Activated naive CD4-positive, alpha-beta T cell treated with Interleukin-2 at 50 U/mL for 16 hours (primary cell): ENCODE data around the gene ZNF414.
"Not testable (repeated sequence)": the region's sequence is repeated elsewhere in the genome, so short reads cannot be mapped to it uniquely, and the experiment has no call there.

ENCODE experiments used
- DNase-seq: peaks from one replicate; pipeline ENCODE4 v3.0.0-alpha.2; 2020

ZNF414 gene

GRCh38 chr19:8517551-8518442, 3.8 kb upstream of the ZNF414 start:
- DNase-seq: peak; percentile 48

GRCh38 chr19:8515317-8515716, 1.4 kb upstream of the ZNF414 start:
- DNase-seq: peak; percentile 57

DNA sequence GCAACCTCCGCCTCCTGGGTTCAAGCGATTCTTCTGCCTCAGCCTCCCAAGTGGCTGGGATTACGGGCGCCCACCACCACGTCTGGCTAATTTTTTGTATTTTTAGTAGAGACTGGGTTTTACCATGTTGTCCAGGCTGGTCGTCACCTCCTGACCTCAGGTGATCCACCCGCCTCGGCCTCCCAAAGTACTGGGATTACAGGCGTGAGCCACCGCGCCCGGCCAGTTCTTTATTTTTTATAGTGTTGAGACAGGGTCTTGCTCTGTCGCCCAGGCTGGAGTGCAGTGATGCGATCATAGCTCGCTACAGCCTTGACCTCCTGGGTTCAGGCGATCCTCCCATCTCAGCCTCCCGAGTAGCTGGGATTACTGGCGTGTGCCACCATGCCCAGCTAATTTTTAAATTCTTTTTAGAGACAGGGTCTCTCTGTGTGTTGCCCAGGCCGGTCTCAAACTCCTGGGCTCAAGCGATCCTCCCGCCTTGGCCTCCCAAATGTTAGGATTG, 590 bp upstream of the ZNF414 start:
- DNase-seq: not testable (repeated sequence)

GRCh38 chr19:8513036-8513686, 806 bp downstream of the ZNF414 start:
- no peak for DNase-seq

DNA sequence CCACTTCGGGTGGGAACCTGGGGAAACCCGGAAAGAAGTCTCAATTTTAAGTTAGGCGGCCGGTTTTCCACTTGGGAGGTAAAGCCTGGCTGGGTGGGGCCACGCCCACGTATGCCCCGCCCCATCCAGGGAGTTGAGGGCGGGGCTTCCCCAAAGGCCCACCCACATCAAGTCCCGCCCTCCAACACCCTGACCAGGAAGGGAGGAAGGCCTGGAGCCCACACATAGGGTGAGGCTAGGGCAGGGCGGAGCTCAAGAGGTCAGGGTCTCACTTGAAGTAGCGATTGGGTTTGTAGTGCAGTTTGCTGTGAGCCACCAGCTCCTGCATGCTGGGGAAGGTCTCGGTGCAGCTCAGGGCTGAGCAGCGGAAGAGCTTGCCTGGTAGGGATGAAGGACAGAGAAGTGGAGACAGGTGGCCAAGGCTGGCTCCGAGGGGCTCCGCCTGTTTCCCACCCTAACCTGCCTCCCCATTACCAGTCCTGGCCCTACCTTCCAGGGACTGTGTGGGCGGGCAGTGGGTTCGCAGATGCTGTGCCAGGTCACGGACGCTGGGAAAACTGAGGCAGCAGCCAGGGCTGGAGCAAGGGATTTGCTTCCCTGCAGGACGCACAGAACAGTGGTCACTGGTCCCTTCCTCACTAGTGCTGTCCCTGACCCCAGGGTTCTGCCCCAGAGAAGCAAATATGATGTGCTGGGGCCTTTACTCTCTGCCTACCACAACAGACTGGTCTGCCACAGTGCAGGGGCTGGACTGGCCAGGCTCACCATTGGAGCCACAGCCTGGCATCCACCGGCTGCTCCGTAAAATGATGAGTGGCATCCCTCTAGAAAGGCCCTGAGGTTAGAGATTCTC, 1.6 kb downstream of the ZNF414 start:
- no peak for DNase-seq

DNA sequence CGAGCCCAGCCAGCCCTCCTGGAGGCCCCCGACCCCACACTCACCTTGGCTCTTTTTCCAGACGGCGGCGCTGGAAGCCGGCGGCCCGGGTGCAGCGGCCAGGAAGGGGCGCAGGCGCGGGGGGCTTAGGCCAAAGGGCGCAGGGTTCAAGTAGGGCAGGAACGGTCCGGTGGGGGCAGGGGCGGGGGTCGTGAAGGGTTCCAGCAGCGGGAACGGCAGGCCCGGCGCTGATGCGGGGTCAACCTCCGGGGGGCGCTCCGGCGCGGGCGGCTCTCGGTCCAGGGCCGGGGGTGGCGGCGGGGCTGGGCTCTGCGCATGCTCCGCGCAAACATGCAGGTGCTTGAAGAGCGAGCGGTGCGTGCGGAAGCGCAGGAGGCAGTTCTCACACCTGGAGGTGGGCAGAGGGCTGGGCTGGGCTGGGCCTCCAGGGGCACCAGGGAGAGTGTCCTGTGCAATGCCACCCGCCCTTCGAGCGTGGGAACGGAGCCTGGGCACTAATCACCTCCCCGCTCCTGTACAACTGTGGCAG, 2.3 kb downstream of the ZNF414 start:
- DNase-seq: no peak

DNA sequence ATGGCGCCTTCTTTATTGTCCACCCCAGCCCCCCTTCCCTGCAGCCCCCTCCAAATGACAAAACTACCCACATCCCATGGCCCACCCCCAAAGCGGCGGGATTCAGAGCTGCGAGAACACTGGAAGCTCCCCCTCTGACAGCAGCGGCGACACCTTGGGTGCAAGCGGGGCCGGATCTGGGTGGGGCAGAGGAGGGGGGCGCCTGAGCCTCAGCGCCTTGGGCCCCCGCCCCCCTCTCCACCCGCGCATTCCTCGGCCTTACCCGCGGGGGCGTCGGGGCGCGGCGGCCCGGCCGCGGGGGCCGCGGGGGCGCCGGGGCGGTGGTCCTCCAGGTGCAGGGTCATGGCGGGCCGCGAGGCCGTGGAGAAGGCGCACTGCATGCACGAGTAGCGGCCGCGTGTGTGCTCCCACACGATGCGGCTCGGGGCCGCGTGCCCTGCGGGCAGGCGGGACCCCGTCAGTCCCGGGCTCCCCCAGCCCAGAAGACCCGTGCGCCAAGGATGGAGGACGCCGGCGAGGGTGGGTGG, 3.3 kb downstream of the ZNF414 start:
- DNase-seq: no peak

GRCh38 chr19:8506402-8506957, 7.5 kb downstream of the ZNF414 start:
- DNase-seq: no peak

DNA sequence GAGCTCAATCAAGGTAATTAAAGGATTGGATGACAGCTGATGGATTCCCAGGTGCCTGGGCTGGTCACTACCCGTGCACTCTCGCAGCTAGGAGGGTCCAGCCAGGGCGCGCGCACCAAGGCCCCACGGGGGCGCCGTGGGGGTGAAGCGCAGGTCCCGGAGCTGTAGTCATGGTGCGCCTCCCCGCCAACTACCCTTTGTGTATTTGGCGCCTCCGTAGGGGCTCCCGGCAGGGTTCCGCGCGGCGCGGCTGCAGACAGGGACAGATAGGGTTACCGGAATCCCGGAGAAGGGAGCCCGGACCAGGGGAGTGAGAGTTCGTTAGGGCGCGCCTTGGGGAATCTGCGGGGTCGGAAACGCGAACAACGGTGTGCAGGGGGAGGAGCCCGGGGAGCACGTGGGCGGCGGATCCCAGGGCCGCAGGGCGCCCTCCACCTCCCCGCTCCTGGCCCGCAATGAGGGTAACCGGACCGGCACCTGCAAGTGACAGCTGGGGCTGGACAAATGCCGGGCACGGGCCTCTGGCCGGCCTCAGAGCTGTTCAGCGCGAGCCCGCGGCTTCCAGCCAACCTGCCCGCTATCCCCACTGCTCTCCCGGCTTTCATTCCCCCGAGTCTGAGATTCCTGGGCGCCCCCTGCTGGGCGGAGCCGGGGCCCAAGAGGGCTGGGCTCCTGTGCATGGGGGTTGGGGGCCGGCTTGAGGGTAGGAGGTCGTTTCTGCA, 8.1 kb downstream of the ZNF414 start:
- peak; percentile 74 for DNase-seq

DNA sequence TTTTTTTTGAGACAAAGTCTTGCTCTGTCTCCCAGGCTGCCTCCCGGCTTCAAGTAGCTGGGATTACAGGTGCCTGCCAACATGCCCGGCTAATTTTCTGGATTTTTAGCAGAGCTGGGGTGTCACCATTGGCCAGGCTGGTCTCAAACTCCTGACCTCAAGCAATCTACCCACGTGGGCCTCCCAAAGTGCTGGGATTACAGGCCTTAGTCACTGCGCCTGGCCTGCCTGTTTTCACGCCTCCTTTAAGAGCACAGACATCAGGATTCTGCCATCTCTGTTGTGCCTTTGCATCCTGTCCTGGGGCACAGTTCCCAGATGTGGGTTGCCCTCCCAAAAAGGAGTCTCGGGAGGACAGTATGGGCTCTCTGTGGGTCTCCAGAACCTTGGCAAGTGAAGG, 9.0 kb downstream of the ZNF414 start:
- DNase-seq: no peak

DNA sequence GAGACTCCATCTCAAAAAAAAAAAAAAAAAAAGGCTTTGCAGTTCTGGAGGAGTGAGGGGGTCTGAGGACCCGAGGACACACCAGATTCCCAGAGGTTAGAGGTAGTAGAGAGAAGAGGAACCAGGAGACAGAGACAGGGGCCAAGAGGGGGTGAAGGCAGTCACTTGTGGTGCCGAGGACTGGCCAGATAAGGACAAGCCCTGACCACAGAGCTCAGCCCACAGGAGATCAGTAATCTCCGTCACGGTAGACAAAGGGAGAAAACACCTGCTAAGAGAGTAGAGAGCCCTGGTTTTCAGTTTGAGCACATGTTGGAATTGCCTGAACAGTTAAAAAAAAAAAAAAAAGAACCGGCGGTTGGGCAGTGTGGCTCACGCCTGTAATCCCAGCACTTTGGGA, 9.8 kb downstream of the ZNF414 start:
- DNase-seq: no peak

- no peak for DNase-seq
Observed at GRCh38 chr19:8503510-8503909, 10.5 kb downstream of the ZNF414 start.

- DNase-seq: no peak
Observed at GRCh38 chr19:8501981-8502380, 12.0 kb downstream of the ZNF414 start.

GRCh38 chr19:8501516-8501915, 12.5 kb downstream of the ZNF414 start:
- no peak for DNase-seq

- DNase-seq: no peak
Observed at GRCh38 chr19:8500158-8500557, 13.8 kb downstream of the ZNF414 start.

DNA sequence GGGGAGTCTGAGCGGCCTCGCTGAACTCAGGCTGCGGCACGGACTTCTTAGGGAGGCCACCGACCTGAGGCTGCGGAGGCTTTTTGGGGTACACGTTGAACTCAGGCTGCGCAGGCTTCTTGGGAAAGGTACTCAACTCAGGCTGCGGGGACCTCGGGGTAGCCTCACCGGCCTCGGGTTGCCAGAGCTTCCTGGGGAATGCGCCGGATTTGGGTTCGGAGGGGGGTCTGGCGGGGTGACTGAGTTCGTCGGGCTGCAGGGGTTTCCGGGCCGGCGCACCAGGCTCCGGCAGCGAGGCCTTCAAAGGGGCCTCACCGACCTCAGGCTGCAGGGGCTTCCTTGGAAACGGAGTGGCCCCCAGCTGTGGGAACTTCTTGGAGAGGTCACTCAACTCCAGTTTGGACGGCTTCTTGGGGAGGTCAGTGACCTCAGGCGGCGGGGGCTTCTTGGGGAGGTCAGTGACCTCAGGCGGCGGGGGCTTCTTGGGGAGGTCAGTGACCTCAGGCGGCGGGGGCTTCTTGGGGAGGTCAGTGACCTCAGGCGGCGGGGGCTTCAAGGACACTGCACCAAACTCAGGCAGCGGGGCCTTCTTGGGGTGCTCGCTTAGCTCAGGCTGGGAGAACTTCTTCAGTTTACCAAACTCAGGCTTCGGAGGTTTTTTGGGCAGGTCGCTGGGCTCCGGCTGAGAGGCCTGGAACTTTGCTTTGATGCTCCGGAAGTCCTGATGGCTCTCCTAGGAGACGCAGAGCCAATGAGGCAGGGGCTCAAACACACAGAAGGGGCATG, 14.7 kb downstream of the ZNF414 start:
- no peak for DNase-seq

- no peak for DNase-seq
Observed at GRCh38 chr19:8498295-8498694, 15.7 kb downstream of the ZNF414 start.

DNA sequence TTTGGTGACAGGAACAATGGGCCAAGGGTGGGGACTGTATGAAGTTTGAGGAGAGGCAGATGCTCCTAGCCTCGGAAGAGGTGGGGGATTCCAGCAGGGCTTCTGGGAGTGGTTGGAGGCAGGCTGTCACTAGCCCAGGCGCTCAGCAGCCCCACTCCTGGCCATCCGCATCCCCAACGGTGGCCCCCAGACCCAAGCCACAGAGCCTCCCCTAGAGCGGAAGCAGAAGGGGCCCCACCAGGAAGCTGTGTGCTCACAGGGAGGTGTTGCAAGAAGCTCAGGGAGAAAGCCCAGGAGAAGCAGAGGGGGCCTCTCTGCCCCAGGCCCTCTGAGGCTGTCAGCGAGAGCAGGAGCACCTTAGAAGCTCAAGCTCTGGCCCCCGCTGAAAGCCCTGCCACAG, 19.8 kb downstream of the ZNF414 start:
- DNase-seq: no peak

DNA sequence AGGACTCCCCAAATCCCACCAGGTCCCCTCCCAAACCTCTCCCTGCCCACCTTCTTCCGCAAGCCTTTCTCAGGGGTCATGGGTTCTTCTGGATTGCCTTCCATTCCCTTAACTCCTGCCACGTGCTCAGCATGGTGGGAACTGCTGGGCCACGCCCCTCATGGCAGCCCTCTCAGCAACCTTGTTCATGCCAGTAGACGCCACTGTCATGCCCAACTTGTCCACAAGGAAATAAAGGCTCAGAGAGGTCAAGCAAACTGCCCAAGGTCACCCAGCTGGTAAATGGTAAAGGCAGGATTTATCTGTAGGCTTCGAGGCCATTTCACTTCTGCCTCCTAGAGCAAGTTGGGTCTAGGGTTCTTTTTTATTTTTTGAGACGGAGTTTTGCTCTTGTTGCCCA, 22.4 kb downstream of the ZNF414 start:
- DNase-seq: no peak

GRCh38 chr19:8490873-8491272, 23.1 kb downstream of the ZNF414 start:
- DNase-seq: no peak

- DNase-seq: no peak
Observed at GRCh38 chr19:8490395-8490760, 23.6 kb downstream of the ZNF414 start.
